ENCODE measurements around the gene OBSCN.
"Not testable (repeated sequence)": the region's sequence is repeated elsewhere in the genome, so short reads cannot be mapped to it uniquely, and the experiment has no call there.

Gene OBSCN

DNA sequence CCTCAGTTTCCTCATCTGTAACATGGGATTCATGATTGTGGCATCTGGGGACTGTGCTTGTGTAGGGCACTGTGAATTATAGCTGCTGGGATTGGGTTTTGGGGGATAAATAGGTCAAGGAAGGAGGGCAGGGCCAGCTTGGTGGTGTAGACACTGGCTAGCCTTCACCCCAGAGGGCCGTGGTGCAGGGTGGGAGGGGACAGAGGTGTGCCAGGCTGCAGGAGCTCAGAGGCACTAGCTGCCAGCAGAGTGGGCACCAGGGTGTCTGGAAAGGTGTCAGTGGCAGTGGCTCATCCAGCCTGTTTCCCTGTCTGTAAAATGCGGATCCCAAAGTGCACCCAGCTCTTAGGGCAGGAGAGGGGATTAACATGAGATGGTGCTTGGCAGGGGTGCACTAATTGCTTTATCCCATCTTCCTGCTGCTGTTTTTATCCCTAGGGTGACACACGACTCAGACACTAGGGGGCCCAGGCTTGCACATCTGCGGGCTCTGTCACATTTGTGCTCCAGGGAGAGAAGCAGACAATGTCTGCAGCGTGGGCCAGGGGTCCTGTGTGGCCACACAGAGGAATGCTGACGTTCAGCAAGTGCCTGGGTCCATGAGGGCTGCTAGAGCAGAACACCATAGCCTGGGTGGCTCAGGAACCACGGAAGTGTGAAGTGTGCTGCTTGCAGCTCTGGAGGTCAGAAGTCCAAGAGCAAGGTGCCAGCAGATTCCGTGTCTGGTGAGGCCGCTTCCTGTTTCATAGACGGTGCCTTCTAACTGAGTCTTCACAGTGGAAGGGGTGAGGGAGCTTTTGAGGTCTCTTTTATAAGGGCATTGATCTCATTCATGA lies 19.3 kb downstream of the OBSCN start:
- no peak for DNase-seq (ENCODE audit: low spot score)

DNA sequence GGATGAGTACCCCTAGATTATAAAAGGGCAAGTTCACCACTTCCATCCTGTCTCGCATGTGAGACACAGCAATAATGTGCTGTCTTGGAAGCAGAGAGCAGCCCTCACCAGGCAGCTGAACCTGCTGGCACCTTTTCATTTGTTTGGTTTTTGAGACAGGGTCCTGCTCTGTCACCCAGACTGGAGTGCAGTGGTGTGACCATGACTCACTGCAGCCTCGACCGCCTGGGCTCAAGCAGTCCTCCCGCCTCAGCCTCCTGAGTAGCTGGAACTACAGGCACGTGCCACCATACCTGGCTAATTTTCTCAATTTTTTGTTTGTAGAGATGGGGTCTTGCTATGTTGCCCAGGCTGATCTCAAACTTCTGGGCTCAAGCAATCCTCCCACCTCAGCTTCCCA lies 20.3 kb downstream of the OBSCN start:
- not testable (repeated sequence) for DNase-seq (ENCODE audit: low spot score)

DNA sequence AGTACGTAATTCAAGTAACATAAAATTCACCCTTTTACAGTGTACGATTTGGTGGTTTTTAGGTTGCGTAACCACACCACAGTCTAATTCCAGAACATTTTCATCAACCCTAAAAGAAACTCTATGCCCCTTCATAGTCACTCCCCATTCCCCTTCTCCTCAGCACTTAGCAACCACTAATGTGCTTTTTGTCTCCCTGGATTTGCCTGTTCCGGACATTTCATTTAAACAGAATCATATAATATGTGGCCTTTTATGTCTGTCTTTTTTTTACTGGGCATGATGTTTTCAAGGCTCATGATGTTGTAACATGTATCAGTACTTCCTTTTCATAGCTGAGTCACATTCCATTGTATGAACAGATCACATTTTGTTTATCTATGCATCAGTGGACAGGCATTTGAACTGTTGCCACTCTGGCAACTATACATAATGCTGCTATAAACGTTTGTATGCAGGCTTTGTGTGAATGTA lies 20.8 kb downstream of the OBSCN start:
- DNase-seq (ENCODE audit: low spot score) = no peak

GRCh38 chr1:228231189-228231588 lies 23.3 kb downstream of the OBSCN start:
- no peak for DNase-seq (ENCODE audit: low spot score)

DNA sequence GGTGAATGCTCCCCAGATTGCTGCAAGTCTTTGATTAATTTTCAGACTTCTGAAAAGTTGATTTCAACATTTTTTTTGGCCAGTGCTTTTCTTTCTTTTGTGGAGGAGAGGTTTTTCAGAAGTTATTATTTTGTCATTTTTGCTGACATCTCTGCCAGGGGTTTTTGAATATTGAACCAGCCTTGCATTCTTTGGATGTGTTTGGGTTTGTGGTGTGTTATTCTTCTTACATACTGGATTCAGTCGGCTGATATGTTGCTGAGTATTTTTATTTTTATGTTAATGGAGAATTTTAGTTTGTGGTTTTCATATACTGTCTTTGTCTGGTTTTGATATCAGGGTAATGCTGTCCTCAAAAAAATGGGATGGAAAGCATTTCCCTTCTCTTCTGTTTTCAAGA lies 25.3 kb downstream of the OBSCN start:
- no peak for DNase-seq (ENCODE audit: low spot score)

DNA sequence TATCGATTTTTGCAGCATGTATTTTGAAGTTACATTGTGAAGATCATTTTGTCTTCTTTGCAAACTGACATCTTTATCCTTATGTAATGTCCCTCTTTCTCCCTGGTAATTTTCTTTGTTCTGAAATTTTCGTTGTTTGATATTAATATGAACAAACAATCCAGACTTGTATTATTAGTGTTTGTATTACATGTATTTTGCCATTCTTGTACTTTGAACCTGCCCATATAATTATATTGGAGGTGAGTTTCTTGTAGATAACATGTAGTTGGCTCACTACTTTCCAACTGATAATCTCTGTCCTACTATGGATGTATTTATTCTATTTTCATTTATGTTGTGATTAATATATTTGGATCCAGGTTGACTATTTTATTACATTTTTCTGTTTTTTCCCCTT lies 27.1 kb downstream of the OBSCN start:
- no peak for DNase-seq (ENCODE audit: low spot score)

DNA sequence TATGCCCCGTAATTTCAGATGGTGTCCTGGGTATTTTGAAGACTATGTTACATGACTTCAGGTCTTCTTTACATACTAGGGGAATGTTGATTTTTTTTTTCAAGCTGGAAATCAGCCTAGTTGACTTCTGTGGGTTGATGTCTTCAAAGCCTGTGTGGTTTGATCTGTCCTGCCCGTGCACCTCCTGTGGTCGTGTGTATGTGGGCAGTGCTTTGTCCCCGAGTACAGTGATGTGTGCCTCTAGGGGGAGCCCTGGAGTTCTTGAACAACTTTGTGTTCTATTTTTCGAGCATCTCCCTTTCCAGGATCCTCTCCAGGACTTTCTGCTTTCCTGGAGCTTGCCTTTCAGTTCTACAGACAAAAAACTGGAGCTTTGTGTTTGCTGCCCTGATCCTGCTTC lies 28.9 kb downstream of the OBSCN start:
- peak; percentile 27 for DNase-seq (ENCODE audit: low spot score)

DNA sequence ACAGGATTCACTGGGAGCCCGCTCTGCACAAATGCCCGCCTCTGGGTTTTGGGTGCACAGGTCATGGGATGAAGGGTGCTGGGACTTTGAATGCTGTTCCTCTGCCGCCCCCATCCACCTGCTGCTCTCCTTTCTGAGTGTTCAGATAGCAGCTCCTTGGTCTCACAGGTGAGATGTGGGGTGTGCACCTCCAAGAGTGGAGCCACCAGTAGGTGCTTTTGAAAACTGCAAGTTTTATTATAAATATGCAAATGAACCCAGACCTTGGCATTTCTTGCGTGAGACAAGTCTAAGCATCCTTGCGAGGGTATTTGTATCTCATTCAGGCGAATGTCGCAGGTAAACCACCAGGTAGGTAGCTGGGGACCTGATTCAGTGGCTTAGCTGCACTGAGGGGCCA lies 30.2 kb downstream of the OBSCN start:
- DNase-seq (ENCODE audit: low spot score) = no peak

GRCh38 chr1:228238461-228238860 lies 30.6 kb downstream of the OBSCN start:
- no peak for DNase-seq (ENCODE audit: low spot score)

GRCh38 chr1:228240411-228241240 lies 32.8 kb downstream of the OBSCN start:
- DNase-seq (ENCODE audit: low spot score) = no peak

- DNase-seq (ENCODE audit: low spot score) = no peak
These were observed 33.4 kb downstream of the OBSCN start for GRCh38 chr1:228241259-228241658.

DNA sequence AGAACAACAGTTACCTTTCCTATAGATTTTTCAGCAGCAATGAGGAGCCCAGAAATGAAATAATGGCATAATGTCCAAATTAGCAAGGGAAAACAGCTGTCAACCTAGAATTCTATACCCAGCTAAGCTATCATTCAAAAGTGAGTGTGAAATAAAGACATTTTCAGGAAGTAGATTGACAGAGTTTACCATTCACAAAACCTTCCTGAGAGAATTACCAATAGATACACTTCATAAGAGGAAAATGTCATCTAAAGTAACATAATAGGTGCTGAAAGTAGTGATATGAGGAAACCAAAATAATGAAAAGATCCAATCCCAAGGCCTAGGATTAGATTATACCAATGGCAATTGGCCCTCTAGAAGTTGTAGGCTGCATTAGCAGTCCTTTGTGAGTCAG lies 34.6 kb downstream of the OBSCN start:
- DNase-seq (ENCODE audit: low spot score) = no peak

- DNase-seq (ENCODE audit: low spot score) = no peak
These were observed 35.2 kb downstream of the OBSCN start for GRCh38 chr1:228243093-228243492.

GRCh38 chr1:228243989-228244388 lies 36.1 kb downstream of the OBSCN start:
- not testable (repeated sequence) for DNase-seq (ENCODE audit: low spot score)

DNA sequence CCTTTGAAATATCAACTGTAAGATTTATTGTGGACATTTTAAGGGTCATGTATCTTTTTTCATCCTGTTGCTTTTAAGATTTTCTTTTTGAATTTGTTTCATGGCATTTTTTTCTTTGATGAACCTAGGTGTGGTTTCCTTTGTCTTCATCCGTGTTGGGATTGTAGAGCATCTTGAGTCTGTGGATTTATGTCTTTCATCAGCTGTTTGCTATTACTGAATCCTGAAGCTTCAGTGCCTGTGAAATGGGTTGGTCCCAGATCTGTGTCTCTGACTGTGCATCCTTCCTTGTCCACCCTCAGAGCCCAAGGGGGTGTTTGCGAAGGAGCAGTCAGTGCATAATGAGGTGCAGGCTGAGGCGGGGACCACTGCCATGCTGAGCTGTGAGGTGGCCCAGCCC lies 37.3 kb downstream of the OBSCN start:
- no peak for DNase-seq (ENCODE audit: low spot score)

- no peak for DNase-seq (ENCODE audit: low spot score)
These were observed 38.5 kb downstream of the OBSCN start for GRCh38 chr1:228246216-228246900.

DNA sequence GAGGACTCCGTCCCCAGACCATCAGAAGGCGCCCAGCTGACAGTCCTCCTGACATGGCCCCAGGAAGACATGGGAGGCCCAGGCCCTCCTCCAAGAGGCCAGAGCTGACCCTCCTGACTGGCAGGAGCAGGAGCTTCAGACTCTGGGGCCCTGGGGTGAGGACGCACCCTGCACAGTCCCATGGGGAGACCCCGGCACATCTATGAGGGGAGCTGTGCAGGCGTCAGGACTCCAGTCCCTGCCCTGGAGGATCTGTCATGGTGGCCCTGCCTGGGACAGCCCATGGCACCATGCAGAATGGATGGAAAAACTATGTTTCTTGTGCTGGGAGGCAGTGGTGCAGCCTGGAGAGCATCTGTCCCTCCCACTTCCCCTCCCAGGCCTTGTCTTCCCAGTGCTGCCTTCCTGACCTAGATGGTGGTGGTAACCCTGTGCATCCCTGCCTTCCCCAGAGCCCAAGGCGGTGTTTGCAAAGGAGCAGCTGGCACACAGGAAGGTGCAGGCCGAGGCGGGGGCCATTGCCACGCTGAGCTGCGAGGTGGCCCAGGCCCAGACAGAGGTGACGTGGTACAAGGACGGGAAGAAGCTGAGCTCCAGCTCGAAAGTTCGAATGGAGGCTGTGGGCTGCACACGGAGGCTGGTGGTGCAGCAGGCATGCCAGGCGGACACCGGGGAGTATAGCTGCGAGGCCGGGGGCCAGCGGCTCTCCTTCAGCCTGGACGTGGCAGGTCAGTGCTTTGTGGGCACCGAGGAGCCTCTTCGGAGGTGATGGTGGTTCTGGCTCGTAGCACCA lies 41.9 kb downstream of the OBSCN start:
- DNase-seq (ENCODE audit: low spot score) = no peak

- DNase-seq (ENCODE audit: low spot score) = not testable (repeated sequence)
These were observed 44.6 kb downstream of the OBSCN start for GRCh38 chr1:228252476-228252875.

GRCh38 chr1:228256626-228257375 lies 49.0 kb downstream of the OBSCN start:
- DNase-seq (ENCODE audit: low spot score) = no peak

DNA sequence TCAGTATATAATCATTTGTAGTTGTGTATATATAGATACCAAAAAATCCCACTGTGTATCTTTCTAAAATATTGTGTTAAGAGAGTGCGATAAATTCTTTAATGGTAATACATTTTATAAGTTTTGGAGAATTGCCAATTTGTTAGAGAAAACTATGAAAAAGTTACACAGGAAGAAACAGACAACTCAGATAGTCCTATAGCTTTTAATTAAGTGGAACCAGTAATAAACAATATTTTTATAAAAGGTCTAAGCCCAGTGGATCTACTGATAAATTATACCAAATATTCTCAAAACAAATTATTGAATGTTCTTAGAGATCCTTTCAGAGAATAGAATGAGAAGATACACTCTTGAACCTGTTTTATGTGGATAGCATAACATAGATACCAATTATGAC lies 50.6 kb downstream of the OBSCN start:
- DNase-seq (ENCODE audit: low spot score) = no peak

DNA sequence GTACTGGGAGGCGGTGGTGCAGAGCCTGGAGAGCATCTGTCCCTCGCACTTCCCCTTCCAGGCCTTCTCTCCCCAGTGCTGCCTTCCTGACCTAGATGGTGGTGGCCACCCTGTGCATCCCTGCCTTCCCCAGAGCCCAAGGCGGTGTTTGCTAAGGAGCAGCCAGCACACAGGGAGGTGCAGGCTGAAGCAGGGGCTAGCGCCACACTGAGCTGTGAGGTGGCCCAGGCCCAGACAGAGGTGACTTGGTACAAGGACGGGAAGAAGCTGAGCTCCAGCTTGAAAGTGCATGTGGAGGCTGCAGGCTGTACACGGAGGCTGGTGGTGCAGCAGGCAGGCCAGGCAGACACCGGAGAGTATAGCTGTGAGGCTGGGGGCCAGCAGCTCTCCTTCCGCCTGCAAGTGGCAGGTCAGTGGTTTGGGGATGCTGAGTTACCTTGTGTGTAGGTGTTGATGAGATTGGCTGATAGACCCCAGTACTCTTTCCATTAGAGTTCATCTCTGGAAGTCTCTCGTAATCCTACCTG lies 51.6 kb downstream of the OBSCN start:
- DNase-seq (ENCODE audit: low spot score) = no peak
